MM.1S (cell line): ENCODE results near the gene SMAD7.

ENCODE experiments used
- EZH2 ChIP-seq: fragments of 300-600 bp; sonication (generic); optimal IDR thresholded peaks from 2 replicates; pipeline ENCODE3; 2017; ENCODE audit warnings: low read depth, mild to moderate bottlenecking, antibody characterized with exemption, low read length, mixed read lengths
- EZH2phosphoT487 ChIP-seq: fragments of 300-600 bp; sonication (generic); IDR thresholded peaks from 2 replicates; pipeline ENCODE4 v1.6.1; 2018; ENCODE audit warnings: antibody characterized with exemption, low read length
- TF ChIP-seq, protein P1 (sequence below): fragments of 300-600 bp; sonication (generic); IDR thresholded peaks from 2 replicates; pipeline ENCODE4 v1.5.1; 2016; ENCODE audit warnings: antibody characterized with exemption, low read length, mixed read lengths

DNA sequence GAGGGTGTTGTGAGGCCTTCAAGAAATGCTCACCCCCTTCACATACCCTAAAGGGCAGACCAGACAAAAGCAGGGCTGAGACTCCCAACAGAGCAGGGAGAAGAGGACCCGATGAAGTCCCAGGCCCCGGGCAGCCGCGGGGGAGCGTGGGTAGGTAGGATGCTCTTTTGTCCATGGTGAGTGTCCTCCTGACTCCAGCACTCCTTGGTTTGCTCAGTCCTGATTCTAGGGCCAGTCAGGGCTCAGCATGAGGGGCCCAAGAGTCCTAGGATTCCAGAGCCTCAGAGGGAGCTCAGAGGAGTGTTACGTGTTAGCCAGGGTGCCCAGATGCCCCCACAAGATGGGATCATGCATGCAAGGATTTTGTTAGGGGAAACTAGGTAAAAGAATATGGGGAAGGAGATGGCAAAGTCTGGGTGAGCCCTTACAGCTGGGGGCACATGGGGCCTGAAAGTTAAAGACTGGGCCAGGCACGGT lies 64.8 kb downstream of the SMAD7 start:
- TF ChIP-seq, protein P1, sequence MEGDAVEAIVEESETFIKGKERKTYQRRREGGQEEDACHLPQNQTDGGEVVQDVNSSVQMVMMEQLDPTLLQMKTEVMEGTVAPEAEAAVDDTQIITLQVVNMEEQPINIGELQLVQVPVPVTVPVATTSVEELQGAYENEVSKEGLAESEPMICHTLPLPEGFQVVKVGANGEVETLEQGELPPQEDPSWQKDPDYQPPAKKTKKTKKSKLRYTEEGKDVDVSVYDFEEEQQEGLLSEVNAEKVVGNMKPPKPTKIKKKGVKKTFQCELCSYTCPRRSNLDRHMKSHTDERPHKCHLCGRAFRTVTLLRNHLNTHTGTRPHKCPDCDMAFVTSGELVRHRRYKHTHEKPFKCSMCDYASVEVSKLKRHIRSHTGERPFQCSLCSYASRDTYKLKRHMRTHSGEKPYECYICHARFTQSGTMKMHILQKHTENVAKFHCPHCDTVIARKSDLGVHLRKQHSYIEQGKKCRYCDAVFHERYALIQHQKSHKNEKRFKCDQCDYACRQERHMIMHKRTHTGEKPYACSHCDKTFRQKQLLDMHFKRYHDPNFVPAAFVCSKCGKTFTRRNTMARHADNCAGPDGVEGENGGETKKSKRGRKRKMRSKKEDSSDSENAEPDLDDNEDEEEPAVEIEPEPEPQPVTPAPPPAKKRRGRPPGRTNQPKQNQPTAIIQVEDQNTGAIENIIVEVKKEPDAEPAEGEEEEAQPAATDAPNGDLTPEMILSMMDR: no peak
- TF ChIP-seq EZH2phosphoT487 (no peak), EZH2 (no peak)
